ENCODE data around the gene SLC38A2.
A peak's percentile ranks its signal among the peaks of the same experiment; 100 is the strongest.

Gene SLC38A2

DNA sequence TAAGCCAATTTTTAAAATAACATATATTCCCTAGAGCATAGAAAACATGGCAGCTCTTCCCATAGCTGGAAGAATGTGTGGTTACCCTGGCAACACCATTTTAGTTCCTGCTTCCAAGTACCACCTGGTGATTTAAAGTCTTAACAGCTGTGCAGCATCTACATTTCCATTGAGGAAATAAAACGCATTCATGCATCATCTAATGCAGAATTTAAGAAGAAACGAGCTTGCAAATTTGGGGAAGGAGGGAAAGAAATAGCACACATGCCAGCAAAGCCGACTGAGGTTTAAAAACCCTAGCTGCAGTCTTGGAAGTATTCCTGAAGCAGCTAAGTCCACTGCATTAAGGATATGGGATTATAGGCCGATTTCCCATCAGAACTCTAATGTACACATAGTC, 22.8 kb upstream of the SLC38A2 start:
- Histone ChIP-seq H3K36me3 (ENCODE audit: control insufficient read depth, insufficient read depth, low read length) (peaks cover 3% of the 10 kb centered on the region), H3K9me3 (ENCODE audit: control insufficient read depth, low read length) (no peaks in the 10 kb centered on the region), H3K4me3 (ENCODE audit: extremely low read depth, insufficient read depth, low read length, poor library complexity, severe bottlenecking) (no peak overlapping the region), H3K4me1 (ENCODE audit: control insufficient read depth, insufficient read depth, low read length, poor library complexity, severe bottlenecking) (peaks cover 24% of the 10 kb centered on the region), H3K27ac (ENCODE audit: low read depth, low read length, severe bottlenecking) (no peak overlapping the region)
- WGBS, 2 experiments (ENCODE audit: insufficient coverage in 2 of 2): 11 to 46% methylated on average over 2 of the region's 4 CpGs

DNA sequence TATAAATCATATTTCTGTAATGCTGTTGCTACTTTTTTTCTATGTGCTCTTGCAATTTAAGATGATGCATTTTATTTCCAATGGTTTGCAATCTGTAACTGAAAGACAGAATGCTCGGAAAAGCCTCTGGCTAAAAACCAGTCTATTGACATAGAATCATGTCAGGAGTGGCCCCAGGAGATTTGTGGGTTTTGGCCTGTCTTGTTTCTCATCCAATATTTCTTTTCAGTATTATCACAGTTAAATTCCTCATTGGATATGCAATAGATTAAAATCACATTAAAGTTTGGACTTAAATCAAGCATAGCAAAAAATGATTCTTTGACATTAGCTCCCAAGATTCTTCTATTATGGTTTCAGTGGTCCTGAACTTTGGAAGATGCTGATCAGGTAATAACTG, 19.1 kb upstream of the SLC38A2 start:
- Histone ChIP-seq H3K4me1 (ENCODE audit: control insufficient read depth, insufficient read depth, low read length, poor library complexity, severe bottlenecking) (peaks cover 50% of the 10 kb centered on the region), H3K36me3 (ENCODE audit: control insufficient read depth, insufficient read depth, low read length) (peaks cover 3% of the 10 kb centered on the region), H3K4me3 (ENCODE audit: extremely low read depth, insufficient read depth, low read length, poor library complexity, severe bottlenecking) (no peak overlapping the region), H3K27ac (ENCODE audit: low read depth, low read length, severe bottlenecking) (no peak overlapping the region), H3K9me3 (ENCODE audit: control insufficient read depth, low read length) (no peaks in the 10 kb centered on the region)
- WGBS, 2 experiments (ENCODE audit: insufficient coverage in 2 of 2): no CpG with 5 or more reads among the region's 1 CpG

DNA sequence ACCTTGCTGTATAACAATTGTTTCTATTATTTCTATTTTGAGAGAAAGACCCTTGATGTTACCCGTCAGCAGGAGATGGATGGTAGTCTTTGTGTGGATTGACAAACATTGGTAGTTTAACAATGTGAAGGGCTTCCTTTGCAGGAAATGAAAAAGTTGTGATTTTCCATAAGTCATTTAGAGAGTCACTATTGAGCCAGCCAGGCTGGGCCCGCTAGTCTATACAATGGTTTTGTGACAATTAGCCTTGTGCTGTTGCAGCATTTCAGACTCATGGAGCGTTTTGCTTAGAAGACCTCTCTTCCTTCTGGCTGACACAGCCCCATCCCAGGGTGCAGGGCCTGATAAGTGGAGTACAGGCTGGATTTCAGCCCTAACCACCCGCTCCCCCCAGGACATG, 18.3 kb upstream of the SLC38A2 start:
- Histone ChIP-seq H3K4me1 (ENCODE audit: control insufficient read depth, insufficient read depth, low read length, poor library complexity, severe bottlenecking) (peaks cover 58% of the 10 kb centered on the region), H3K4me3 (ENCODE audit: extremely low read depth, insufficient read depth, low read length, poor library complexity, severe bottlenecking) (no peak overlapping the region), H3K36me3 (ENCODE audit: control insufficient read depth, insufficient read depth, low read length) (no peaks in the 10 kb centered on the region), H3K9me3 (ENCODE audit: control insufficient read depth, low read length) (no peaks in the 10 kb centered on the region), H3K27ac (ENCODE audit: low read depth, low read length, severe bottlenecking) (peak overlapping the region; percentile 5)
- WGBS, 2 experiments (ENCODE audit: insufficient coverage in 2 of 2): 53 to 70% methylated on average over 2 to 3 of the region's 4 CpGs

DNA sequence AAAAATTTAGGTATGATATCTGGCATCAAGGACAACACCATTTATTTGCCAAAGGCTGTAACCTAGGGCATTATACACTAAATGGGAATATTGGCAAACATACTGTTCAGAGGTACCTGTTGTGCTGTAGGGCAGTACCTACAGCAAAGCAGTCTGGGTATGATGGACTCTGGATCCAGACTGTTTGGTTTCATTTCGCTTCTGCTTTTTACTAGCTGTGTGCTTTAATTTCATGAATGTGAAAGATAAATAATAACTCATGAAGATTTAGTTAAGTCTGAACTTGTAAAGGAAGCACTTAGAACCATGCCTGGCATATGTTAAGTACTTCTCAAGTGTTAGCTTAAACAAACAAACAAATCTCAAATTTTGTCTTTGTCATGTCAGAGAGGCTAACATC, 17.7 kb upstream of the SLC38A2 start:
- Histone ChIP-seq H3K27ac (ENCODE audit: low read depth, low read length, severe bottlenecking) (peak overlapping the region; percentile 5), H3K9me3 (ENCODE audit: control insufficient read depth, low read length) (no peaks in the 10 kb centered on the region), H3K36me3 (ENCODE audit: control insufficient read depth, insufficient read depth, low read length) (no peaks in the 10 kb centered on the region), H3K4me3 (ENCODE audit: extremely low read depth, insufficient read depth, low read length, poor library complexity, severe bottlenecking) (no peak overlapping the region), H3K4me1 (ENCODE audit: control insufficient read depth, insufficient read depth, low read length, poor library complexity, severe bottlenecking) (peaks cover 64% of the 10 kb centered on the region)
- 67 to 100% methylated on average over 1 of the region's 1 CpG for WGBS, 2 experiments (ENCODE audit: insufficient coverage in 2 of 2)

DNA sequence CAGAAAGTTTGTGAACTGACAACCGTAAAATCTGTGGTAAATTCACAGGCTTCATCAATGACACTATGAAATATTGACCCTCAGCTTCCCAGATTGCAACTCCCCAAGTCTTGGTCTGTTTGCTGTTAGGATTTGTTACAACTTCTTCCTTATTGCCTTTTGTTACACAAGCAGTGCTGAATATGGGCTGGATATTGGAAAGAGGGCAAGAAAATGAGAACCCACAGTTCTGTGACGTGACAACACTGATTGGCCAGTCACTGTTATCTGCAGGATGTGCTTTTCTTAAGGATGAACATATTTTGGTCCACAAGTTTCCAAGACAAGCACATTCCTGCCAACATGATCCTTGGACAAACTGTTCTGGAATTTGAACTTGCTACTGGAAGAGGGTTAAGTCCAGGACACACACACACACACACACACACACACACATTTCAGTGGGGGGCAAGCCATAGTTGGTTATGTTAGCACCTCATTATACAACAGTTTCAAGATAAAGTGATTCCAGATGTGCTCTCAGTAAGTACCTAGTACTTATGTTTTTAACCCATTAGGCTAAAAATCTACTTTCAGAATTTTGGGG, 16.6 kb upstream of the SLC38A2 start:
- H3K36me3 ChIP-seq (ENCODE audit: control insufficient read depth, insufficient read depth, low read length): no peaks in the 10 kb centered on the region
- WGBS, 2 experiments (ENCODE audit: insufficient coverage in 2 of 2): 89 to 92% methylated on average over 1 of the region's 2 CpGs
- no peak overlapping the region for H3K27ac ChIP-seq (ENCODE audit: low read depth, low read length, severe bottlenecking)
- H3K4me3 ChIP-seq (ENCODE audit: extremely low read depth, insufficient read depth, low read length, poor library complexity, severe bottlenecking): no peak overlapping the region
- peaks cover 72% of the 10 kb centered on the region for H3K4me1 ChIP-seq (ENCODE audit: control insufficient read depth, insufficient read depth, low read length, poor library complexity, severe bottlenecking)
- H3K9me3 ChIP-seq (ENCODE audit: control insufficient read depth, low read length): no peaks in the 10 kb centered on the region

DNA sequence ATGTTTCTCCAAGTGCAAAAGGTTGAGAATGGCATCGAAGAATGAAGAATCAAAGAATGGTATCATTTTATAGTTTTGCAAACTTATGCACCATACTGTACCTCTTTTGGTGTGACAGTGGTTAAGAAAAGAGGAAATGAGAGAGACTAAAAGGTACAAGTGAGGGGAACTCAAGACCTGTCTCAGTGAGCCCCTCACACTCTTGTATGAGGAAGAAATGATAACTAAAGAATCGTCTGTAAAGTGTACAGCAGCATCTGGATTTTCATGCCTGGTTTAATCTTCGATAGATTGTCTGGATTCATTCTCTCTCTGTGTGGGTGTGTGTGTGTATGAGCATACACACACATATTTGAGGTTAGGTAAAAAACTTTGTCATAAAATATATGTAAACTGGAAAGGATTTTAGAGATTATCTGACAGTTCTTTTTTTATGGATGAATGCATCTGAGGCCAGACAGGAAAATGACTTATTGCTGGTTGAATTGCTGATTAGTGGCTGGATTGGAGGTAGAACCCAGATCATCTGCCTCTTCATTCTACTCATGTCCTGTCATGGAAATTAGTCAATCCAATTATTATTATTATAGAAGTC, 16.0 kb upstream of the SLC38A2 start:
- no peaks in the 10 kb centered on the region for H3K36me3 ChIP-seq (ENCODE audit: control insufficient read depth, insufficient read depth, low read length)
- peaks cover 72% of the 10 kb centered on the region for H3K4me1 ChIP-seq (ENCODE audit: control insufficient read depth, insufficient read depth, low read length, poor library complexity, severe bottlenecking)
- no peaks in the 10 kb centered on the region for H3K9me3 ChIP-seq (ENCODE audit: control insufficient read depth, low read length)
- H3K4me3 ChIP-seq (ENCODE audit: extremely low read depth, insufficient read depth, low read length, poor library complexity, severe bottlenecking): no peak overlapping the region
- WGBS, 2 experiments (ENCODE audit: insufficient coverage in 2 of 2): 83% methylated on average over 2 of the region's 3 CpGs; no CpG with 5 or more reads in 1 of the 2 experiments
- no peak overlapping the region for H3K27ac ChIP-seq (ENCODE audit: low read depth, low read length, severe bottlenecking)

DNA sequence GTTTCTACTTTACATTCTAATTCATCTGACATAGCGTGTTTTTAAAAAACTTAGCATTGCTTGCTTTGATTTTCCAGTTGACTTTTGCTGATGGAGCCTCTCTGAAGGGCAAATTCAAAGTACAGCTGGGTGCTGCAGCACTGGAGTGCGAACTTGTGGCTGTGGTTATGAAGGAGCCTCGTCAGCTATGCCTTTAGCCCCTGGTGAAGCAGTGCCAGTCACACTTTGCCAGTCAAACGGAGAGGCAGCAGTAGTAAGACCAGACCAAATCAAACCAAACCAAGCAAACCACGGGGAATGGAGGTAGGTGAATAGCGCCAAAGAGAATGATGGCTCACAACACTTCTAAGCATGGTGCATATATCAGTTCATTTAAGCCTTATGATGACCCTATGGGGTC, 15.1 kb upstream of the SLC38A2 start:
- peaks cover 68% of the 10 kb centered on the region for H3K4me1 ChIP-seq (ENCODE audit: control insufficient read depth, insufficient read depth, low read length, poor library complexity, severe bottlenecking)
- no peaks in the 10 kb centered on the region for H3K36me3 ChIP-seq (ENCODE audit: control insufficient read depth, insufficient read depth, low read length)
- H3K4me3 ChIP-seq (ENCODE audit: extremely low read depth, insufficient read depth, low read length, poor library complexity, severe bottlenecking): no peak overlapping the region
- peak overlapping the region; percentile 50 for H3K27ac ChIP-seq (ENCODE audit: low read depth, low read length, severe bottlenecking)
- WGBS, 2 experiments (ENCODE audit: insufficient coverage in 2 of 2): 84 to 97% methylated on average over 3 to 4 of the region's 6 CpGs
- no peaks in the 10 kb centered on the region for H3K9me3 ChIP-seq (ENCODE audit: control insufficient read depth, low read length)

DNA sequence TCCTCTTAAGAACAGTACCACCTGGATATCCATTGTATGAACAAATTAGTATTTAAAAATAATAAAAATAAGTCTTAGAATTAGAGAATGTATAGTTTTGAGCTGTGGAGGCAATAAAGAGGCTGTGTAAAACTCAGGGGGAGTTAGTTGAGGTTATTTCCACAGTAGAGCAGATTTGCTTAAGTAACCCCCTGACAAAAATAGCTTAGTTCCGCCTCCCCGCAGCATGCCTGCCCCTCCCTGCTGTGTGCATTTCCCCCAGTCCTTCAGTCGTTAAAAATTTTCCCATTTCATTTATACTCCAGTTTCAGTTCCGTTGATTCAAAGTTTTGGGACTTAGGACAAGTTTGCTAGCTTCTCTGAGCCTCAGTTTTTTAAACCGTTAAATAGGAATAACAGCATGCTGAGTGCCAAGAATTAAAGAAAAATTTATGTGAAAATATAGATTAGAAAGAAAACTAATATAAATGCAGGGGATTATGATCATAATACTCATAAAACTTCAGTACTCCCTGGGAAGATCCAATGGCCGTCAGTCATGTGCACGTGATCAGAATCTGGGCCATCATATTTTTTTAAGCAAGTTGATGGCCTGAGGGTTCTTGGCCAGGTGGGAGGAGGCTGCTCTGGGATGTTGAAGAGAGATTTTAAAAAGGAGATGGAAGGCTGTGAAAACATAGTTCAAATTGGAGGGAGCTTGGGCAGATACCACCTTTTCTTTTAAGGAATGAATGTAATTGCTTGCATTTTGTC, 14.5 kb upstream of the SLC38A2 start:
- no peaks in the 10 kb centered on the region for H3K9me3 ChIP-seq (ENCODE audit: control insufficient read depth, low read length)
- no peak overlapping the region for H3K27ac ChIP-seq (ENCODE audit: low read depth, low read length, severe bottlenecking)
- no peaks in the 10 kb centered on the region for H3K36me3 ChIP-seq (ENCODE audit: control insufficient read depth, insufficient read depth, low read length)
- H3K4me1 ChIP-seq (ENCODE audit: control insufficient read depth, insufficient read depth, low read length, poor library complexity, severe bottlenecking): peaks cover 63% of the 10 kb centered on the region
- no peak overlapping the region for H3K4me3 ChIP-seq (ENCODE audit: extremely low read depth, insufficient read depth, low read length, poor library complexity, severe bottlenecking)
- 8 to 15% methylated on average over 3 to 5 of the region's 7 CpGs for WGBS, 2 experiments (ENCODE audit: insufficient coverage in 2 of 2)

DNA sequence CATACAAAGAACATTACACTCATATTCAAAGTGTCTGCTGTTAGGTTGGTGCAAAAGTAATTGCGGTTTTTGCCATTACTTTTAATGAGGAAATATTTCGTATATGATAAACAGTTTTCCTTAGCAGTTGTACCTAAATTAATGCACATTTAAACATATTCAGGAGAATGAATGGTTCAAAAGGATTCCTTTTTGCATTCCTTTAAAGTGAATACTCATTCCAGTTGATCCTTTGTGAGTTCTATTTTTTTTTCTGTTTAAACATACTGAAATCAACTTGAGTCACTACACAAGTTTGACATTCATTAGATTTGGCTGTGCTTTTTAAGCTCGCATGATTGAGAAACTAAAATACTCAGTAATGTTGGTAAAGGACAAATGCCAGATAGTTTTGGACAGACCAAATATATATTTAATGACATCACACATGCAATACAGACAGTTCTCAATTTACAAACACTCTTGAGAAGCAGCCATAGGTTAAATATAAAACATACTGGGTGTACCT, 13.8 kb upstream of the SLC38A2 start:
- peaks cover 57% of the 10 kb centered on the region for H3K4me1 ChIP-seq (ENCODE audit: control insufficient read depth, insufficient read depth, low read length, poor library complexity, severe bottlenecking)
- H3K36me3 ChIP-seq (ENCODE audit: control insufficient read depth, insufficient read depth, low read length): no peaks in the 10 kb centered on the region
- WGBS, 2 experiments (ENCODE audit: insufficient coverage in 2 of 2): no CpG with 5 or more reads among the region's 3 CpGs
- H3K9me3 ChIP-seq (ENCODE audit: control insufficient read depth, low read length): no peaks in the 10 kb centered on the region
- peak overlapping the region; percentile 64 for H3K27ac ChIP-seq (ENCODE audit: low read depth, low read length, severe bottlenecking)
- no peak overlapping the region for H3K4me3 ChIP-seq (ENCODE audit: extremely low read depth, insufficient read depth, low read length, poor library complexity, severe bottlenecking)

DNA sequence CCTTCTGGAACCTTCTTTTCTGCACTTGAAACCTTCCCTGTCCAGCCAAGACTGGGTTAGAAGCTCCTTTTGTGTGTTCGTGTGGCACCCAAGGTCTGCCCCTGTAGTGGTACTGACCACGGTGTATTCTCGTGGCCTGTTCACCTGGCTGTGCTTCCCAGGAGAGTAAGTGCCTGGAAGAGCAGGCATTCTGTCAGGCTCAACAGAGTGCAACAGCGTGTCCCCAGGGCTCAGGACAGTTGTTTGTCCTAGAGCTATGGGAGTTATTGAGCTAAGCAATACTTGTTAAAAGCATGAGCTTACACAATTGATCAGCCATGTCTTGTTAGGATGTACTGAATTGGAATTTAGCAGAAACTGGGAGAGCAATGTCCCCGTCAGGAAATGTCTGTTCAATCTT, 12.9 kb upstream of the SLC38A2 start:
- no peak overlapping the region for H3K27ac ChIP-seq (ENCODE audit: low read depth, low read length, severe bottlenecking)
- 55 to 69% methylated on average over 3 of the region's 5 CpGs for WGBS, 2 experiments (ENCODE audit: insufficient coverage in 2 of 2)

More for the DNA sequence above, 12.9 kb upstream of the SLC38A2 start:
- peaks cover 48% of the 10 kb centered on the region for H3K4me1 ChIP-seq (ENCODE audit: control insufficient read depth, insufficient read depth, low read length, poor library complexity, severe bottlenecking)
- no peaks in the 10 kb centered on the region for H3K36me3 ChIP-seq (ENCODE audit: control insufficient read depth, insufficient read depth, low read length)
- peak overlapping the region; percentile 71 for H3K4me3 ChIP-seq (ENCODE audit: extremely low read depth, insufficient read depth, low read length, poor library complexity, severe bottlenecking)
- H3K9me3 ChIP-seq (ENCODE audit: control insufficient read depth, low read length): no peaks in the 10 kb centered on the region
